Activated CD8-positive, alpha-beta T cell treated with anti-CD3 and anti-CD28 coated beads for 36 hours (primary cell): Measurements from ENCODE around the gene CCL13. TPM values are rescaled to one million over a fixed set of nuclear protein-coding genes. Genes with fewer than 3 reads are reported as not detected.

ENCODE experiments used
- ATAC-seq: fragments of 200-7000 bp; cut with Tn5 transposase; one replicate; pipeline ENCODE4 v1.10.0; 2021; ENCODE audit warnings: mild to moderate bottlenecking, moderate library complexity
- CTCF ChIA-PET: fragments of 350-600 bp; sonication (Branson Sonifier 250); formaldehyde crosslinking; loops from one replicate; lab custom pipeline; 2021; ENCODE audit warnings: antibody characterized with exemption; lab: Charles Lee
- POLR2A ChIA-PET: fragments of 350-600 bp; sonication (Branson Sonifier 250); formaldehyde crosslinking; loops from one replicate; lab custom pipeline; 2021; ENCODE audit warnings: antibody characterized with exemption; lab: Charles Lee
- DNase-seq: peaks from one replicate; pipeline ENCODE4 v3.0.0-alpha.2; 2020
- H3K27ac Mint-ChIP-seq: one replicate; pipeline ENCODE4 v1.8.0; 2021; ENCODE audit warnings: mild to moderate bottlenecking, mixed read lengths
- H3K27me3 Mint-ChIP-seq: one replicate; pipeline ENCODE4 v1.8.0; 2021; ENCODE audit warnings: mixed read lengths
- H3K36me3 Mint-ChIP-seq: one replicate; pipeline ENCODE4 v1.8.0; 2021; ENCODE audit warnings: low read depth, mixed read lengths
- H3K4me1 Mint-ChIP-seq: one replicate; pipeline ENCODE4 v1.8.0; 2021; ENCODE audit warnings: low read depth, mixed read lengths
- H3K4me3 Mint-ChIP-seq: one replicate; pipeline ENCODE4 v1.8.0; 2021; ENCODE audit warnings: mild to moderate bottlenecking, moderate library complexity, mixed read lengths
- H3K9me3 Mint-ChIP-seq: one replicate; pipeline ENCODE4 v1.8.0; 2021; ENCODE audit warnings: mixed read lengths
- intact Hi-C: fragments of 100-400 bp; cut with micrococcal nuclease; formaldehyde crosslinking; loops from one replicate; pipeline ENCODE4 v1.10.0; 2022
- total RNA-seq, 2 experiments: library from RNA; stranded (reverse); gene quantifications; one replicate each; pipeline ENCODE4 v1.2.3, GENCODE V29; 2021
- TF ChIP-seq, protein P1 (sequence below): fragments of 200-600 bp; IDR thresholded peaks from one replicate; pipeline ENCODE4 v1.8.0; 2022; ENCODE audit warnings: antibody characterized with exemption, mild to moderate bottlenecking

The CCL13 gene
- total RNA-seq, 2 experiments from 2014 or later, result not detected

DNA sequence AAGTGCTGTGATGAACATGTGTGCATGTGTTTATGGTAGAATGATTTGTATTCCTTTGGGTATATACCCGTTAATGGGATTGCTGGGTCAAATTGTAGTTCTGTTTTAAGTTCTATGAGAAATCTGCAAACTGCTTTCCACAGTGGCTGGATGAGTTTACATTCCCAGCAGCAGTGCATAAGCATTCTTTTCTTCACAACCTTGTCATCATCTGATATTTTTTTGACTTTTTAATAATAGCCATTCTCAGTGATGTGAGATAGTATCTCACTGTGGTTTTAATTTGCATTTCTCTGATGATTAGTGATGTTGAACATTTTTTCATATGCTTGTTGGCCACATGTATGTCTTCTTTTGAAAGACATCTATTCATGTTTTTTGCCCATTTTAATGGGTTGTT, 18.6 kb upstream of the CCL13 start:
- ATAC-seq, result no peak
- ChIA-PET POLR2A (no interaction called here), CTCF (no interaction called here)
- no peak for DNase-seq
- Mint-ChIP-seq H3K27ac (no peak overlapping the region), H3K9me3 (no peaks in the 10 kb centered on the region), H3K4me3 (no peak overlapping the region), H3K36me3 (no peaks in the 10 kb centered on the region), H3K4me1 (no peaks in the 10 kb centered on the region), H3K27me3 (peaks cover 18% of the 10 kb centered on the region)
- TF ChIP-seq, protein P1, sequence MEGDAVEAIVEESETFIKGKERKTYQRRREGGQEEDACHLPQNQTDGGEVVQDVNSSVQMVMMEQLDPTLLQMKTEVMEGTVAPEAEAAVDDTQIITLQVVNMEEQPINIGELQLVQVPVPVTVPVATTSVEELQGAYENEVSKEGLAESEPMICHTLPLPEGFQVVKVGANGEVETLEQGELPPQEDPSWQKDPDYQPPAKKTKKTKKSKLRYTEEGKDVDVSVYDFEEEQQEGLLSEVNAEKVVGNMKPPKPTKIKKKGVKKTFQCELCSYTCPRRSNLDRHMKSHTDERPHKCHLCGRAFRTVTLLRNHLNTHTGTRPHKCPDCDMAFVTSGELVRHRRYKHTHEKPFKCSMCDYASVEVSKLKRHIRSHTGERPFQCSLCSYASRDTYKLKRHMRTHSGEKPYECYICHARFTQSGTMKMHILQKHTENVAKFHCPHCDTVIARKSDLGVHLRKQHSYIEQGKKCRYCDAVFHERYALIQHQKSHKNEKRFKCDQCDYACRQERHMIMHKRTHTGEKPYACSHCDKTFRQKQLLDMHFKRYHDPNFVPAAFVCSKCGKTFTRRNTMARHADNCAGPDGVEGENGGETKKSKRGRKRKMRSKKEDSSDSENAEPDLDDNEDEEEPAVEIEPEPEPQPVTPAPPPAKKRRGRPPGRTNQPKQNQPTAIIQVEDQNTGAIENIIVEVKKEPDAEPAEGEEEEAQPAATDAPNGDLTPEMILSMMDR, result no peak
- intact Hi-C loops, result no loop called here

DNA sequence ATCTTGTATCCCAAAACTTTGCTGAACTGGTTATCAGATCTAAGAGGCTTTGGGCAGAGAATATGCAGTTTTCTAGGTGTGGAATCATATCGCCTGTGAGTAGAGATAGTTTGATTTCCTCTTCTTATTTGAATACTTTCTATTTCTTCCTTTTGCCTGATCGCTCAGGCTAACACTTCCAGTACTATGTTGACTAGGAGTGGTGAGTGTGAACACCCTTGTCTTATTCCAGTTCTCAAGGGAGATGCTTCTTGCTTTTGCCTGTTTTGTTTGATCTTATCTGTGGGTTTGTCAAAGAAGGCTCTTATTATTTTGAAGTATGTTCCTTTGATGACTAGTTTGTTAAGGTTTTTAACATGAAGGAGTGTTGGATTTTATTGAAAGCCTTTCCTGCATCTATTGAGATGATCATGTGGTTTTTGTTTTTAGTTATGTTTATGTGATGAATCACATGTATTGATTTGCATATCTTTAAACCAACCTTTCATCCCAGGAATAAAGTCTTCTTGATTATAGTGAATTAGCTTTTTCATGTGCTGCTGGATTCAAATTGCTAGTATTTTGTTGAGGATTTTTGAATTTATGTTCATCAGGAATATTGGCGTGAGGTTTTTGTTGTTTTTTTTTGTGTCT, 17.0 kb upstream of the CCL13 start:
- H3K4me3 Mint-ChIP-seq, result no peak overlapping the region

DNA sequence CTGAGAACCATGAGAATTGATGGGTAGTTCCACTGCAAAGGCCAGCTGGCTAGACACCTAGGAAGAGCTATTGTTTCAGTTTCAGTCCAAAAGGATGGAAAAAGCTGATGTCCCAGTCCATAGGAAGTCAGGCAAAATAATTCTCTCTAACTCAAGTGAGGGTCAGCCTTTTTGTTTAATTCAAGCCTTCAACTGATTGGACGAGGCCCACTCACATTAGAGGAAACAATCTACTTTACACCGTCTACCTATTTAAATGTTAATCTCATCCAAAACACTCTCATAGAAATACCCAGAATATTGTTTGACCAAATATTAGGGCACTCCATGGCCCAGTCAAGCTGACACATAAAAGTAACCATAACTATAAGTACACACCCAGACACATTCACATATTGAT, 14.4 kb upstream of the CCL13 start:
- CTCF ChIA-PET, result interaction anchor here (2.2 kb wide), 1 partner anchor 19 kb away, joined by 11 read pairs; no protein-coding TSS in a partner anchor
- H3K36me3 Mint-ChIP-seq, result no peaks in the 10 kb centered on the region
- no peak overlapping the region for H3K4me3 Mint-ChIP-seq
- POLR2A ChIA-PET, result no interaction called here
- TF ChIP-seq, protein P1, result no peak
- DNase-seq (no peak), ATAC-seq (no peak)
- no peaks in the 10 kb centered on the region for H3K4me1 Mint-ChIP-seq
- H3K9me3 Mint-ChIP-seq, result no peaks in the 10 kb centered on the region
- H3K27ac Mint-ChIP-seq, result no peak overlapping the region
- intact Hi-C loops, result no loop called here
- peaks cover 24% of the 10 kb centered on the region for H3K27me3 Mint-ChIP-seq

More for the DNA sequence above, 17.0 kb upstream of the CCL13 start:
- CTCF ChIA-PET, result interaction anchor here (1.3 kb wide), 1 partner anchor 139 kb away, joined by 3 read pairs; no protein-coding TSS in a partner anchor
- POLR2A ChIA-PET, result no interaction called here
- no peak overlapping the region for H3K27ac Mint-ChIP-seq
- peaks cover 27% of the 10 kb centered on the region for H3K27me3 Mint-ChIP-seq
- ATAC-seq (no peak), DNase-seq (no peak)
- H3K36me3 Mint-ChIP-seq, result no peaks in the 10 kb centered on the region
- TF ChIP-seq, protein P1, result no peak
- intact Hi-C loops, result no loop called here
- no peaks in the 10 kb centered on the region for H3K4me1 Mint-ChIP-seq
- H3K9me3 Mint-ChIP-seq, result no peaks in the 10 kb centered on the region

DNA sequence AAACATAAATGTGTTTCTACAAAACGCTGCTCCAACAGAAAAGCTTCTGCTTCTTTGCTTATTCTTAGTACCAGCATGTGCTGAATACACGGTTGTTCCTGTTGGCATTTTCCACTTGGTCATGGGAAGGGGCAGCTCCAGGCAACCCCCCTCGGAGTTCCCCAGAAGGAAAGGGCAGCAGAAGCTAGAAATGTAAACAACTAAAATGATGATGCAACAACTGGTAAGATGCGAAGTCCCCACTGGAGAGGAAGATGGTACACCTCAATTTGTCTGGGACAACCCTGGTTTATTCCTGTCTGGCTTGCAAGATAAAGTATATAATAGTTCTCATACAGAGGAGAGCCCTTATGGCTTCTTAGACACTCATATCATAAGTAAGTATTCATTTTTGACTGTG, 9.2 kb upstream of the CCL13 start:
- intact Hi-C loops, result no loop called here
- ChIA-PET POLR2A (no interaction called here), CTCF (interaction anchor here (1.8 kb wide), 1 partner anchor 146 kb away, joined by 6 read pairs; no protein-coding TSS in a partner anchor)
- no peak overlapping the region for H3K4me3 Mint-ChIP-seq
- no peaks in the 10 kb centered on the region for H3K36me3 Mint-ChIP-seq
- DNase-seq, result no peak
- H3K9me3 Mint-ChIP-seq, result no peaks in the 10 kb centered on the region
- peaks cover 10% of the 10 kb centered on the region for H3K27me3 Mint-ChIP-seq
- ATAC-seq, result no peak
- TF ChIP-seq, protein P1, result no peak
- no peak overlapping the region for H3K27ac Mint-ChIP-seq
- H3K4me1 Mint-ChIP-seq, result no peaks in the 10 kb centered on the region

DNA sequence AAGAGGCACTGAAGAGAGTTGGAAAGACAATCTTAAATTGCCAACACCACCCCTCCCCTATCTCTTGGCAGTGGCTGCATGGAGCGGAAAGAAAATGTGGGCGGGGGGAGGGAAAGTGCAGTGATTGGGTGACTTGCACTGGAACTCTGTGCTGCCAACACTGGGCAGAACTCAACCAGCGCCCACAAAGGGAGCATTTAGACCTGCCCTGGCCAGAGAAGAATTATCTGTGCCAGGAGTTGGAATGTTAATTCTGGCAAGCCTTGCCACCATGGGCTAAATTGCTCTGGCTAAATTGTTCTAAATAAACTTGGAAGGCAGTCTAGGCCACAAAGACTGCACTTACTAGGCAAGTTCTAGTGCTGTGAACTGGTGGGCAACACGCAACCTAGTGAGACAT, 6.5 kb upstream of the CCL13 start:
- H3K9me3 Mint-ChIP-seq, result peaks cover 3% of the 10 kb centered on the region
- intact Hi-C loops, result no loop called here
- no peaks in the 10 kb centered on the region for H3K36me3 Mint-ChIP-seq
- H3K4me1 Mint-ChIP-seq, result no peaks in the 10 kb centered on the region
- no peak for DNase-seq
- CTCF ChIA-PET, result interaction anchor here (1.3 to 3.5 kb wide), 2 partner anchors 11 to 20 kb away, joined by 3 to 20 read pairs; no protein-coding TSS in a partner anchor
- no peak overlapping the region for H3K27ac Mint-ChIP-seq
- no peak for ATAC-seq
- H3K4me3 Mint-ChIP-seq, result no peak overlapping the region
- POLR2A ChIA-PET, result no interaction called here
- TF ChIP-seq, protein P1, result no peak
- peaks cover 4% of the 10 kb centered on the region for H3K27me3 Mint-ChIP-seq
